AG09309 (cell line): ENCODE data around the gene OR9A2.

Source experiments
- DNase-seq: peaks from one replicate; pipeline ENCODE4 v3.0.0-alpha.2; 2010; ENCODE audit warnings: low read depth
- H3K4me3 ChIP-seq: 2 replicates; pipeline ENCODE4 v1.5.1; 2011; ENCODE audit warnings: mild to moderate bottlenecking, low read depth, low read length, moderate library complexity; ENCODE audit not compliant: control insufficient read depth
- CTCF ChIP-seq: IDR thresholded peaks from 2 replicates; pipeline ENCODE4 v1.5.1; 2011; ENCODE audit warnings: mild to moderate bottlenecking, low read depth, low read length, inconsistent platforms; ENCODE audit not compliant: insufficient read depth, control insufficient read depth; ENCODE audit errors: missing control alignments

The OR9A2 gene

GRCh38 chr7:143054621-143055020, 27.7 kb upstream of the OR9A2 start:
- TF ChIP-seq CTCF: no peak
- H3K4me3 ChIP-seq: no peak overlapping the region
- no peak for DNase-seq

- no peak for DNase-seq
- no peak for TF ChIP-seq CTCF
- no peak within 1 kb of the TSS for H3K4me3 ChIP-seq
Measured at GRCh38 chr7:143052041-143052440, 25.1 kb upstream of the OR9A2 start, which contains the start of gene OR6V1. OR6V1 (plus strand) TSS chr7:143052341; CDS start chr7:143052341, 0 bp downstream.

- TF ChIP-seq CTCF: no peak
- no peak overlapping the region for H3K4me3 ChIP-seq
- no peak for DNase-seq
Measured at GRCh38 chr7:143050931-143051330, 24.0 kb upstream of the OR9A2 start.

GRCh38 chr7:143049362-143049761, 22.4 kb upstream of the OR9A2 start:
- no peak for DNase-seq
- no peak overlapping the region for H3K4me3 ChIP-seq
- no peak for TF ChIP-seq CTCF

- H3K4me3 ChIP-seq: no peak overlapping the region
- no peak for DNase-seq
- no peak for TF ChIP-seq CTCF
Measured at GRCh38 chr7:143048827-143049226, 21.9 kb upstream of the OR9A2 start.

GRCh38 chr7:143047326-143047725, 20.4 kb upstream of the OR9A2 start:
- no peak for TF ChIP-seq CTCF
- no peak for DNase-seq
- no peak overlapping the region for H3K4me3 ChIP-seq

GRCh38 chr7:143046426-143046851, 19.5 kb upstream of the OR9A2 start:
- DNase-seq: no peak
- no peak for TF ChIP-seq CTCF

More at GRCh38 chr7:143046426-143046851, 19.5 kb upstream of the OR9A2 start:
- H3K4me3 ChIP-seq: no peak overlapping the region
